PC-9 (cell line): ENCODE data around the gene FBLN2.

Experiments used
- EZH2 ChIP-seq: fragments of 200-600 bp; sonication (generic); IDR thresholded peaks from 2 replicates; pipeline ENCODE4 v1.8.0; 2017; ENCODE audit warnings: antibody characterized with exemption, low read depth
- TF ChIP-seq, protein P1 (sequence below): fragments of 200-600 bp; sonication (generic); conservative IDR thresholded peaks from 2 replicates; pipeline ENCODE4 v1.6.1; 2017; ENCODE audit warnings: mixed run types, antibody characterized with exemption, mild to moderate bottlenecking, moderate library complexity

DNA sequence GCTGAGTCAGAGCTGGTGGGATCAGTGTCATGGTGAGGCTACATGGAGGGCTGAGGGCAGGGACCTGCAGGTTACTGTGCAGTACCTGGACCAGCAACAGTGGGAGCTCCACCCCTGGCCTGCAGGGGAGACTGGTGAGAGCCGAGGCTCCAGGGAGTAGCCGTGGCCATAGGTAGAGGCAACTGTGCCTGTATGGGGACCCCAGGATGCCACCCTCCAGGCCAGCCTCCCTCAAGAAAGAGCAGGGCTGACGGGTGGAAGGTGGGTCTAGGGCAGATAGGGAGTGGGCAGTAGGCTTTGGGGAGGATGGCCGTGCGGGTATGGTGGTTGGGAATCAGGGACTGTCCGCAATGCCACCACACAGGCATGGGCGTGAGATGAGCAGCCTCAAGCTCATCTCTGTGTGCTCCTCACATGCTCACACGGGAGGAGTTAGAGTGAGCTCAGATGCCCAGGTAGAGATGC, 35.5 kb downstream of the FBLN2 start:
- TF ChIP-seq, protein P1, sequence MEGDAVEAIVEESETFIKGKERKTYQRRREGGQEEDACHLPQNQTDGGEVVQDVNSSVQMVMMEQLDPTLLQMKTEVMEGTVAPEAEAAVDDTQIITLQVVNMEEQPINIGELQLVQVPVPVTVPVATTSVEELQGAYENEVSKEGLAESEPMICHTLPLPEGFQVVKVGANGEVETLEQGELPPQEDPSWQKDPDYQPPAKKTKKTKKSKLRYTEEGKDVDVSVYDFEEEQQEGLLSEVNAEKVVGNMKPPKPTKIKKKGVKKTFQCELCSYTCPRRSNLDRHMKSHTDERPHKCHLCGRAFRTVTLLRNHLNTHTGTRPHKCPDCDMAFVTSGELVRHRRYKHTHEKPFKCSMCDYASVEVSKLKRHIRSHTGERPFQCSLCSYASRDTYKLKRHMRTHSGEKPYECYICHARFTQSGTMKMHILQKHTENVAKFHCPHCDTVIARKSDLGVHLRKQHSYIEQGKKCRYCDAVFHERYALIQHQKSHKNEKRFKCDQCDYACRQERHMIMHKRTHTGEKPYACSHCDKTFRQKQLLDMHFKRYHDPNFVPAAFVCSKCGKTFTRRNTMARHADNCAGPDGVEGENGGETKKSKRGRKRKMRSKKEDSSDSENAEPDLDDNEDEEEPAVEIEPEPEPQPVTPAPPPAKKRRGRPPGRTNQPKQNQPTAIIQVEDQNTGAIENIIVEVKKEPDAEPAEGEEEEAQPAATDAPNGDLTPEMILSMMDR, result no peak
- TF ChIP-seq EZH2, result no peak
